ENCODE measurements around the gene GZMM. TPM values are rescaled to one million over a fixed set of nuclear protein-coding genes. Genes with fewer than 3 reads are reported as not detected.

The GZMM gene
- polyA plus RNA-seq, 6 donors from 2014 or later = 0.40 to 1.5 (median 1.0) TPM; not detected in 2

DNA sequence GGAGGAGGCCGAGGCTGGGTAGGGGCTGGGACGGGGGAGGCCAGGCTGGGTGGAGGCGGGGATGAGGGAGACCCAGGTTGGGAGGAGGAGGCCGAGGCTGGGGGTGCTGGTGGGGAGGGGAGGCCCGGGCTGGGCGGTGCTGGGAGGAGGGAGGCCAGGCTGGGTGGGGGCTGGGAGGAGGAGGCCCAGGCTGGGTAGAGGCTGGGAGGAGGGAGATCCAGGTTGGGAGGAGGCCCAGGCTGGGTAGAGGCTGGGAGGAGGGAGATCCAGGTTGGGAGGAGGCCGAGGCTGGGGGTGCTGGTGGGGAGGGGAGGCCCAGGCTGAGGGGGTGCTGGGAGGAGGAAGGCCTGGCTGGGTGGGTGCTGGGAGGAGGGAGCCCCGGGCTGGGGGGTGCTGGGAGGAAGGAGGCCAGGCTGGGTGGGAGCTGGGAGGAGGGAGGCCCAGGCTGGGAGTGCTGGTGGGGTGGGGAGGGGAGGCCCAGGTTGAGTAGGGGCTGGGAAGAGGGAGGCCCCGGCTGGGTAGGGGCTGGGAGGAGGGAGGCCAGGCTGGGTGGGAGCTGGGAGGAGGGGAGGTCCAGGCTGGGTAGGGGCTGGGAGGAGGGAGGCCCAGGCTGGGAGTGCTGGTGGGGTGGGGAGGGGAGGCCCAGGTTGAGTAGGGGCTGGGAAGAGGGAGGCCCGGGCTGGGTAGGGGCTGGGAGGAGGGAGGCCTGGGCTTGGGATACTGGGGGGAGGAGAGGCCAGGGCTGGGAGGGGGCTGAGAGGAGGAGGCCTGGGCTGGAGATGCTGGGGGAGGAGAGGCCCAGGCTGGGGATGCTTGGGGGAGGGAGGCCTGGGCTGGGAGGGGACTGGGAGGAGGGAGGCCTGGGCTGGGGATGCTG is 25.9 kb upstream of the GZMM start:
- DNase-seq (no peak), ATAC-seq (ENCODE audit: low read depth in 2 of 2) (no peak)
- peaks cover 0 to 3% (median 0%) of the 10 kb centered on the region in 7 donors for H3K9me3 Mint-ChIP-seq
- no peaks in the 10 kb centered on the region for H3K36me3 Mint-ChIP-seq
- no peaks in the 10 kb centered on the region for H3K27me3 Mint-ChIP-seq
- H3K27ac Mint-ChIP-seq = no peak overlapping the region
- H3K4me1 Mint-ChIP-seq = peaks cover 8 to 10% (median 9%) of the 10 kb centered on the region in 3 donors
- H3K4me3 Mint-ChIP-seq = no peak overlapping the region

GRCh38 chr19:518598-519231 is 25.1 kb upstream of the GZMM start:
- Mint-ChIP-seq H3K9me3 (peaks cover 0 to 3% (median 0%) of the 10 kb centered on the region in 7 donors), H3K4me3 (no peak overlapping the region), H3K4me1 (peaks cover 4 to 10% (median 8%) of the 10 kb centered on the region in 3 donors), H3K27ac (no peak overlapping the region), H3K36me3 (no peaks in the 10 kb centered on the region), H3K27me3 (no peaks in the 10 kb centered on the region)
- ATAC-seq (ENCODE audit: low read depth in 2 of 2) (peak; percentile 77 to 83), DNase-seq (no peak)

DNA sequence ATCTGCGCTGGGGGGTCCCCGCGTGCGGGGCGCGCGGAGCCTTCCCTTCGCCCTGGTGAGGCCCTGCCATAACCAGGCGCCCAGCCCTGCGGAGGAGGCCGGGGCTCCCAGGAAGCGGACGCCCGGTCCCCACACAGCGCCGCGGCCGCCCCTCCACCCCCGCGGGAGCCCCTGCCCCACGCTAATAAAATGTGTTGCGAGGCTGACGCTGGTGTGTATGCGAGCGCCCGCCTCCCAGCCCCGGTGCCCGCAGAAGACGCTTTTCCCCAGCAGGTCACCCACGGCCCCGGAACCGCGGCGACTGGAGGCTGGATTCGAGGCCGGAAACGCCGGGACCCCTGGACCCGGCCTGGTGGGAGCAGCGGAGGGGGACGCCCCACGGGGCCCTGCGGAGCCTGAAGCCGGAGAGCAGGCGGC is 24.4 kb upstream of the GZMM start:
- H3K27ac Mint-ChIP-seq = no peak overlapping the region

DNA sequence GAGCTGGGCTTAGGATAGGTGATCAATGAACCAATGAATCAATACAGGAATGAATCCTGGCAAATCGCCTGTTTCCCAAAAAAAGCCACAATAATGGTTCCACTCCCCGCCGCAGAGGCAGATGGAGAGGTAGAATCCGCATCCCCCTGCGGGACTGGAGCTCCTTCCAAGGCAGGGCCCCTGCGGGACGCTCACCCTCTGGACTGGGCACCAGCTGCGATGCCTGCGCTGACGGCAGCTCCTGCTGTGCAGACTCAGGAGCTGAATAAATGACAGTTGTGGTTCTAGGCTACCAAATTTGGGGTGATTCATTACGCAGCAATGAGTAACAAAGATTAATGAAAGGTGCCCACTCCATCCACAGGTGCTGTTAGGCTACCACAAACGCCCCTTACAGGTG is 21.1 kb upstream of the GZMM start:
- no peak for DNase-seq
- Mint-ChIP-seq H3K4me3 (peak overlapping the region in 1 of 8 donors; percentile 40), H3K4me1 (peaks cover 0 to 5% (median 5%) of the 10 kb centered on the region in 3 donors), H3K36me3 (no peaks in the 10 kb centered on the region), H3K27ac (no peak overlapping the region), H3K9me3 (peaks cover 0 to 3% (median 0%) of the 10 kb centered on the region in 7 donors), H3K27me3 (peaks cover 0 to 10% (median 7%) of the 10 kb centered on the region in 3 donors)
- no peak for ATAC-seq (ENCODE audit: low read depth in 2 of 2)

More for the DNA sequence above, 24.4 kb upstream of the GZMM start:
- Mint-ChIP-seq H3K27me3 (no peaks in the 10 kb centered on the region), H3K36me3 (no peaks in the 10 kb centered on the region), H3K9me3 (peaks cover 0 to 3% (median 0%) of the 10 kb centered on the region in 7 donors), H3K4me1 (peaks cover 4 to 5% (median 5%) of the 10 kb centered on the region in 3 donors), H3K4me3 (no peak overlapping the region)
- DNase-seq = no peak
- no peak for ATAC-seq (ENCODE audit: low read depth in 2 of 2)

GRCh38 chr19:524062-524674 is 19.7 kb upstream of the GZMM start:
- Mint-ChIP-seq H3K4me3 (no peak overlapping the region), H3K9me3 (peaks cover 0 to 3% (median 0%) of the 10 kb centered on the region in 7 donors), H3K27ac (no peak overlapping the region), H3K27me3 (peaks cover 0 to 10% (median 7%) of the 10 kb centered on the region in 3 donors), H3K4me1 (peaks cover 0 to 5% (median 5%) of the 10 kb centered on the region in 3 donors), H3K36me3 (no peaks in the 10 kb centered on the region)
- DNase-seq = no peak
- no peak for ATAC-seq (ENCODE audit: low read depth in 2 of 2)

- ATAC-seq (ENCODE audit: low read depth in 2 of 2) = no peak
- Mint-ChIP-seq H3K27me3 (peaks cover 0 to 10% (median 7%) of the 10 kb centered on the region in 3 donors), H3K4me1 (peaks cover 0 to 6% (median 5%) of the 10 kb centered on the region in 3 donors), H3K4me3 (no peak overlapping the region), H3K36me3 (no peaks in the 10 kb centered on the region), H3K27ac (no peak overlapping the region), H3K9me3 (peaks cover 0 to 3% (median 0%) of the 10 kb centered on the region in 7 donors)
- DNase-seq = no peak
Observed at GRCh38 chr19:525029-525428, 18.8 kb upstream of the GZMM start.

GRCh38 chr19:525857-526419 is 17.9 kb upstream of the GZMM start:
- peaks cover 0 to 10% (median 7%) of the 10 kb centered on the region in 3 donors for H3K27me3 Mint-ChIP-seq
- no peak overlapping the region for H3K27ac Mint-ChIP-seq
- ATAC-seq (ENCODE audit: low read depth in 2 of 2) (no peak), DNase-seq (no peak)
- H3K4me3 Mint-ChIP-seq = no peak overlapping the region
- peaks cover 0 to 3% (median 0%) of the 10 kb centered on the region in 7 donors for H3K9me3 Mint-ChIP-seq
- no peaks in the 10 kb centered on the region for H3K36me3 Mint-ChIP-seq
- H3K4me1 Mint-ChIP-seq = peaks cover 0 to 11% (median 5%) of the 10 kb centered on the region in 3 donors

- DNase-seq (no peak), ATAC-seq (ENCODE audit: low read depth in 2 of 2) (no peak)
- peaks cover 8 to 23% (median 13%) of the 10 kb centered on the region in 3 donors for H3K4me1 Mint-ChIP-seq
- H3K9me3 Mint-ChIP-seq = no peaks in the 10 kb centered on the region
- H3K27ac Mint-ChIP-seq = peak overlapping the region in 5 of 6 donors; percentile 49 to 89 (median 63)
- peaks cover 0 to 8% (median 4%) of the 10 kb centered on the region in 3 donors for H3K27me3 Mint-ChIP-seq
- peak overlapping the region; percentile 78 to 93 (median 85) for H3K4me3 Mint-ChIP-seq
- H3K36me3 Mint-ChIP-seq = no peaks in the 10 kb centered on the region
Observed at GRCh38 chr19:530134-531008, 13.5 kb upstream of the GZMM start.

GRCh38 chr19:531009-531752 is 12.7 kb upstream of the GZMM start:
- no peaks in the 10 kb centered on the region for H3K9me3 Mint-ChIP-seq
- peaks cover 0 to 3% (median 0%) of the 10 kb centered on the region in 3 donors for H3K27me3 Mint-ChIP-seq
- H3K36me3 Mint-ChIP-seq = no peaks in the 10 kb centered on the region
- H3K27ac Mint-ChIP-seq = peak overlapping the region in 5 of 6 donors; percentile 7 to 89 (median 62)
- peak overlapping the region; percentile 78 to 93 (median 85) for H3K4me3 Mint-ChIP-seq
- DNase-seq (peak; percentile 96), ATAC-seq (ENCODE audit: low read depth in 2 of 2) (peak; percentile 74 to 79)
- H3K4me1 Mint-ChIP-seq = peaks cover 8 to 21% (median 11%) of the 10 kb centered on the region in 3 donors

DNA sequence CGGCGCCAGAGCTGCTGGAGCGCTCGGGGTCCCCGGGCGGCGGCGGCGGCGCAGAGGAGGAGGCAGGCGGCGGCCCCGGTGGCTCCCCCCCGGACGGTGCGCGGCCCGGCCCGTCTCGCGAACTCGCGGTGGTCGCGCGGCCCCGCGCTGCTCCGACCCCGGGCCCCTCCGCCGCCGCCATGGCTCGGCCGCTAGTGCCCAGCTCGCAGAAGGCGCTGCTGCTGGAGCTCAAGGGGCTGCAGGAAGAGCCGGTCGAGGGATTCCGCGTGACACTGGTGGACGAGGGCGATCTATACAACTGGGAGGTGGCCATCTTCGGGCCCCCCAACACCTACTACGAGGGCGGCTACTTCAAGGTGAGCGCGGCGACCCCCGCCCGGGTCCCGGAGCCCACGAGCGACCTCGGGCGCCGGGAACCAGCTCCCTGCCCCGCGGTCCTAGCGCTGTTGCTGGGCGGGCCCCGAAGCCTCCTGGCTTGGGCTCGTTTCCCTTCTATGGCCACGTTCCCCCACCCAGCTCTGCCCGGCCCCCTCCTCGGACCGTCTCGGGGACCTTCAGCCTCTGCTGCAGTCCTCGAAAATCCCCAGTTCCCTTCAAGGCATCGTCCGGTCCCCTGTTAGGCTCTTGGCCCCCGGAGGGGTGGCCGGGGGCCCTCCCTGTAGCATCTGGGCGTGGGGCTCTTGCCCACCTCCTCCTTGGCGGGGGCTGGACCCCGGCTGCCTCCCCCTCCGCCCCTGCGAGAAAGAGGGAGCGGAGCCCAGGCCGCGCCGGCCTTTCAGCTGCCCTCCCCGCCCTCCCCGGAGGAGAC is 11.9 kb upstream of the GZMM start, which contains the start of gene CDC34:
Gene CDC34, plus strand, starts transcription at position 8 of the 808 bp plus-strand sequence. Its CDS starts 172 bp downstream, at position 180.
- ATAC-seq (ENCODE audit: low read depth in 2 of 2) (peak; percentile 25 to 35), DNase-seq (no peak)
- Mint-ChIP-seq H3K27ac (peak within 1 kb of the TSS in 5 of 6 donors; percentile 62 to 89 (median 66)), H3K27me3 (no peaks in the 10 kb centered on the region), H3K36me3 (no peaks in the 10 kb centered on the region), H3K4me1 (peaks cover 8 to 21% (median 11%) of the 10 kb centered on the region in 3 donors), H3K4me3 (peak within 1 kb of the TSS; percentile 78 to 93 (median 86)), H3K9me3 (no peaks in the 10 kb centered on the region)
